B cell (primary cell): ENCODE measurements around the gene POLH. TPM values are rescaled to one million over a fixed set of nuclear protein-coding genes. Genes with fewer than 3 reads are reported as not detected.
A peak's percentile ranks its signal among the peaks of the same experiment; 100 is the strongest.

Experiments
- ATAC-seq: fragments of 200-7000 bp; cut with Tn5 transposase; one replicate; pipeline ENCODE4 v1.10.0; 2021; ENCODE audit warnings: low read depth, mild to moderate bottlenecking, moderate number of reproducible peaks, moderate library complexity
- CTCF ChIA-PET: fragments of 350-600 bp; sonication (Branson Sonifier 250); formaldehyde crosslinking; loops from one replicate; lab custom pipeline; 2021; ENCODE audit warnings: antibody characterized with exemption, inconsistent platforms; lab: Charles Lee
- POLR2A ChIA-PET: fragments of 350-600 bp; sonication (Branson Sonifier 250); formaldehyde crosslinking; loops from one replicate; lab custom pipeline; 2021; ENCODE audit warnings: antibody characterized with exemption; lab: Charles Lee
- DNase-seq: peaks from one replicate; pipeline ENCODE4 v3.0.0; 2013
- H2AFZ ChIP-seq: 2 replicates; pipeline ENCODE4 v1.6.1; 2012; ENCODE audit warnings: mild to moderate bottlenecking, low read depth, low read length; ENCODE audit not compliant: insufficient read depth, poor library complexity, severe bottlenecking
- H3K27ac ChIP-seq, 2 donors: 1 replicate in 1 of 2; 2 replicates in 1 of 2; pipeline ENCODE4 v1.5.1; 2012 to 2013; ENCODE audit warnings: low read length in 2 of 2, mild to moderate bottlenecking in 2 of 2, moderate library complexity in 1 of 2
- H3K27me3 ChIP-seq, 4 experiments: fragments of 200-600 bp in 1 of 4; sonication (generic) in 1 of 4; replicated peaks in 1 of 4; 1 replicate in 2 of 4; 2 replicates in 2 of 4; pipeline versions ENCODE4 v1.6.1 to v1.7.0; 2013 to 2016; ENCODE audit warnings: low read length in 3 of 4, mild to moderate bottlenecking in 2 of 4, mixed read lengths in 1 of 4, moderate library complexity in 1 of 4; ENCODE audit not compliant: insufficient read depth in 4 of 4, control insufficient read depth in 3 of 4; ENCODE audit errors: control extremely low read depth in 1 of 4
- H3K36me3 ChIP-seq, 2 experiments: replicated peaks in 1 of 2; 1 replicate in 1 of 2; 2 replicates in 1 of 2; pipeline versions ENCODE4 v1.6.1 to v1.7.1; 2013; ENCODE audit warnings: low read length in 1 of 2; ENCODE audit not compliant: insufficient read depth in 2 of 2, control insufficient read depth in 1 of 2; ENCODE audit errors: control extremely low read depth in 1 of 2, extremely low read depth in 1 of 2
- H3K4me1 ChIP-seq, 2 donors: fragments of 200-600 bp in 1 of 2; sonication (generic) in 1 of 2; 1 replicate in 1 of 2; 2 replicates in 1 of 2; pipeline versions ENCODE4 v1.5.1 to v1.6.1; 2013 to 2017; ENCODE audit warnings: low read length in 2 of 2; ENCODE audit not compliant: control insufficient read depth in 2 of 2, insufficient read depth in 2 of 2
- H3K4me2 ChIP-seq: replicated peaks from 2 replicates; pipeline ENCODE3; 2012; ENCODE audit warnings: mild to moderate bottlenecking, low read depth, low read length; ENCODE audit not compliant: poor library complexity, severe bottlenecking
- H3K4me3 ChIP-seq, 5 experiments: fragments of 200-600 bp in 1 of 5; sonication (generic) in 1 of 5; 1 replicate in 3 of 5; 2 replicates in 2 of 5; pipeline versions ENCODE4 v1.5.1 to v1.7.0; 2011 to 2016; ENCODE audit warnings: low read length in 4 of 5, mild to moderate bottlenecking in 4 of 5, low read depth in 2 of 5, control low read depth in 1 of 5, moderate library complexity in 1 of 5; ENCODE audit not compliant: insufficient read depth in 1 of 5; ENCODE audit errors: control extremely low read depth in 1 of 5, extremely low read depth in 1 of 5
- H3K79me2 ChIP-seq: fragments of 200-600 bp; sonication (generic); one replicate; pipeline ENCODE4 v1.6.0; 2016; ENCODE audit warnings: low read length; ENCODE audit not compliant: control insufficient read depth, insufficient read depth
- H3K9ac ChIP-seq: fragments of 200-600 bp; sonication (generic); 2 replicates; pipeline ENCODE4 v1.6.1; 2017; ENCODE audit warnings: mild to moderate bottlenecking, low read length, moderate library complexity
- H3K9me3 ChIP-seq, 3 donors: one replicate each; pipeline versions ENCODE4 v1.6.1 to v1.7.1; 2013; ENCODE audit warnings: low read length in 2 of 3; ENCODE audit not compliant: control insufficient read depth in 2 of 3, insufficient read depth in 1 of 3; ENCODE audit errors: control extremely low read depth in 1 of 3
- H4K20me1 ChIP-seq: 2 replicates; pipeline ENCODE4 v1.6.0; 2012; ENCODE audit warnings: mild to moderate bottlenecking, low read length; ENCODE audit not compliant: insufficient read depth, control insufficient read depth, poor library complexity, severe bottlenecking
- H3K27ac Mint-ChIP-seq: one replicate; pipeline ENCODE4 v1.8.0; 2021; ENCODE audit warnings: mixed read lengths
- H3K27me3 Mint-ChIP-seq: one replicate; pipeline ENCODE4 v1.8.0; 2021; ENCODE audit warnings: mixed read lengths
- H3K4me1 Mint-ChIP-seq: one replicate; pipeline ENCODE4 v1.8.0; 2021; ENCODE audit warnings: mixed read lengths
- H3K4me3 Mint-ChIP-seq: one replicate; pipeline ENCODE4 v1.8.0; 2021; ENCODE audit warnings: mixed read lengths
- H3K9me3 Mint-ChIP-seq: one replicate; pipeline ENCODE4 v1.8.0; 2022; ENCODE audit warnings: mixed read lengths; ENCODE audit not compliant: insufficient read depth
- EZH2 ChIP-seq: IDR thresholded peaks from 2 replicates; pipeline ENCODE4 v1.6.1; 2012; ENCODE audit warnings: borderline replicate concordance, low read depth, mild to moderate bottlenecking, moderate library complexity, low read length; ENCODE audit not compliant: insufficient read depth, poor library complexity, severe bottlenecking
- WGBS: methylation state at CpG from one replicate; pipeline ENCODE4 v1.1.5; 2013; ENCODE audit warnings: missing lambda C conversion rate; ENCODE audit not compliant: insufficient coverage; 5-methylcytosine and 5-hydroxymethylcytosine counted together
- intact Hi-C: fragments of 100-400 bp; cut with micrococcal nuclease; formaldehyde crosslinking; loops from one replicate; pipeline ENCODE4 v1.10.0; 2022
- polyA plus RNA-seq: library from polyadenylated mRNA; depleted of rRNA; stranded (reverse); fragments of >200 nt; gene quantifications from 2 replicates; pipeline ENCODE4 v1.2.3, GENCODE V29; 2012
- total RNA-seq, 2 donors: library from RNA; stranded (reverse); fragments of 120-200 nt in 1 of 2; gene quantifications; 1 replicate in 1 of 2; 2 replicates in 1 of 2; pipeline versions ENCODE4 v1.2.3 to v1.2.4, GENCODE V29; 2013 to 2022
- TF ChIP-seq, protein P1 (sequence below): fragments of 200-600 bp; IDR thresholded peaks from one replicate; pipeline ENCODE4 v1.8.0; 2022; ENCODE audit warnings: antibody characterized with exemption, mild to moderate bottlenecking

The POLH gene
- total and polyA plus RNA-seq, 2 donors (not counting 1 experiment from before 2014, with no cell fraction given), result 14.7 to 24.8 TPM

DNA sequence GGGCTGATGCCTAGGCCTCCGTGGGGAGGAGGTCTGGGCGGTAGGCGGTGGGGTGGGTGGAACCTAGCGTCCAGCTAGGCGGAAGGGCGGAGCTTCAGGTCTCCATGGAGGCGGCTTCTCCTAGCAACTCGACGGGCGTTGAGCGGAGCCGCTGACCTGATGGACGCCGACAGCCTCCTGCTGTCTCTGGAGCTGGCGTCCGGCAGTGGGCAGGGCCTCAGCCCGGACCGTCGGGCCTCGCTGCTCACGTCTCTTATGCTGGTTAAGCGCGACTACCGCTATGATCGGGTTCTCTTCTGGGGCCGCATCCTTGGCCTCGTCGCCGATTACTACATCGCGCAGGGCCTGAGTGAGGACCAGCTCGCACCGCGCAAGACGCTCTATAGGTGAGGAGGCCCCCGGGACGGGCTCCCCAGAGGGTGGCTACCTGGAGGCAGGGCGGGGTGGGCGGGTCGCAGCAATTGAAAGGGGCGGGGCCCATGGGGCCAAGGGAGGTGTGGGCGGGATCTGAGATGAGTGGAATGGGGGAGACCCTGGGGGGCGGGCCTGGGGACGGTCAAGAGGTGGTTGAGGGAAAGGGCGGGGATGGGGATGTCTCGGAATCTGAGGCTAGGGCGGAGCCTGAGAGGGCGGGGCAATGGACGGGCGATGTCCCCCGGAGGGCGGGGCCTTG, 69.1 kb downstream of the POLH start, which contains the start of gene RSPH9:
TSS of gene RSPH9 (plus strand) at position 97 of the 673 bp plus-strand sequence. CDS start at position 160, 63 bp downstream.
- Histone ChIP-seq H3K4me2 (peak within 1 kb of the TSS; percentile 93), H3K9me3 (no peaks in the 10 kb centered on the region), H3K27me3 (no peaks in the 10 kb centered on the region), H3K4me1 (peaks cover 4 to 12% of the 10 kb centered on the region in 2 donors), H3K36me3 (peaks cover 5 to 22% of the 10 kb centered on the region in 2 experiments), H3K27ac (peak within 1 kb of the TSS in 1 of 2 donors; percentile 51), H3K9ac (peak within 1 kb of the TSS; percentile 59), H2AFZ (peak within 1 kb of the TSS; percentile 88), H4K20me1 (peaks cover 16% of the 10 kb centered on the region), H3K4me3 (peak within 1 kb of the TSS; percentile 53 to 74 (median 57)), H3K79me2 (peaks cover 15% of the 10 kb centered on the region)
- Mint-ChIP-seq H3K4me3 (peak within 1 kb of the TSS; percentile 93), H3K27ac (peak within 1 kb of the TSS; percentile 66), H3K27me3 (no peaks in the 10 kb centered on the region), H3K9me3 (no peaks in the 10 kb centered on the region), H3K4me1 (peaks cover 20% of the 10 kb centered on the region)
- DNase-seq (peak; percentile 74), ATAC-seq (peak; percentile 91)
- intact Hi-C loops, result loop anchor here (1.0 kb wide), 2 partner anchors 10 to 16 kb away; partner anchors contain the start of genes GTPBP2 and MAD2L1BP
- ChIA-PET CTCF (interaction anchor here (0.6 to 2.0 kb wide), 11 partner anchors 11 to 434 kb away, joined by 3 to 8 read pairs (median 4); partner anchors contain the start of genes GTPBP2 and VEGFA), POLR2A (interaction anchor here (0.6 to 1.5 kb wide), 5 partner anchors 11 to 43 kb away, joined by 5 to 9 read pairs (median 6); partner anchors contain the start of genes GTPBP2 and MRPS18A)
- no peak for TF ChIP-seq EZH2
- TF ChIP-seq, protein P1, sequence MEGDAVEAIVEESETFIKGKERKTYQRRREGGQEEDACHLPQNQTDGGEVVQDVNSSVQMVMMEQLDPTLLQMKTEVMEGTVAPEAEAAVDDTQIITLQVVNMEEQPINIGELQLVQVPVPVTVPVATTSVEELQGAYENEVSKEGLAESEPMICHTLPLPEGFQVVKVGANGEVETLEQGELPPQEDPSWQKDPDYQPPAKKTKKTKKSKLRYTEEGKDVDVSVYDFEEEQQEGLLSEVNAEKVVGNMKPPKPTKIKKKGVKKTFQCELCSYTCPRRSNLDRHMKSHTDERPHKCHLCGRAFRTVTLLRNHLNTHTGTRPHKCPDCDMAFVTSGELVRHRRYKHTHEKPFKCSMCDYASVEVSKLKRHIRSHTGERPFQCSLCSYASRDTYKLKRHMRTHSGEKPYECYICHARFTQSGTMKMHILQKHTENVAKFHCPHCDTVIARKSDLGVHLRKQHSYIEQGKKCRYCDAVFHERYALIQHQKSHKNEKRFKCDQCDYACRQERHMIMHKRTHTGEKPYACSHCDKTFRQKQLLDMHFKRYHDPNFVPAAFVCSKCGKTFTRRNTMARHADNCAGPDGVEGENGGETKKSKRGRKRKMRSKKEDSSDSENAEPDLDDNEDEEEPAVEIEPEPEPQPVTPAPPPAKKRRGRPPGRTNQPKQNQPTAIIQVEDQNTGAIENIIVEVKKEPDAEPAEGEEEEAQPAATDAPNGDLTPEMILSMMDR, result no peak
- WGBS, result 5% methylated on average over 50 of the region's 52 CpGs

DNA sequence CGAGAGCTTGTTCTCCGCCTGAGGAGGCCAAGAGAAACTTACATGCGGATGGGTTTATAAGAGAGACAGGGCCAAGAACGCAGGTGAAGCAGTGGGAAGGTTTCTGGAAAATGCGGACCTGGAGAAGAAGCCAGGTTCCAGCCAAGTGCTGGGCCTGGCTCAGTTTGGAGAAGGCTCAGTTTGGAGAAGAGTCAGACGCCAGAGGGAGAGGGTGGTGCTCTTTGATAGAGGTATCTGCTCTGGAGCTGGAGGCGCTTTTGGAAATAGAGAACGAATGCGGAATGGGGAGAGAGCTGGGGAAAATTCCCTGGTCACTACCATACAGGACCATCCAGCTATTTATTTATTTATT, 69.6 kb downstream of the POLH start:
- Histone ChIP-seq H3K27ac (no peak overlapping the region), H3K27me3 (no peaks in the 10 kb centered on the region), H3K4me3 (peak overlapping the region; percentile 53 to 74 (median 57)), H3K4me2 (peak overlapping the region; percentile 93), H3K4me1 (peaks cover 4 to 12% of the 10 kb centered on the region in 2 donors), H3K36me3 (peaks cover 2 to 17% of the 10 kb centered on the region in 2 experiments), H2AFZ (peak overlapping the region; percentile 88), H3K79me2 (peaks cover 13% of the 10 kb centered on the region), H4K20me1 (peaks cover 10% of the 10 kb centered on the region), H3K9ac (peak overlapping the region; percentile 59), H3K9me3 (no peaks in the 10 kb centered on the region)
- H3K4me1 Mint-ChIP-seq, result peaks cover 19% of the 10 kb centered on the region
- peak overlapping the region; percentile 66 for H3K27ac Mint-ChIP-seq
- peak overlapping the region; percentile 93 for H3K4me3 Mint-ChIP-seq
- ATAC-seq (no peak), DNase-seq (no peak)
- TF ChIP-seq EZH2, result no peak
- WGBS, result under 1% methylated on average over 6 of the region's 9 CpGs
- H3K9me3 Mint-ChIP-seq, result no peaks in the 10 kb centered on the region
- intact Hi-C loops, result loop anchor here (1.0 kb wide), 2 partner anchors 10 to 16 kb away; partner anchors contain the start of genes GTPBP2 and MAD2L1BP
- ChIA-PET POLR2A (interaction anchor here (0.6 to 1.5 kb wide), 3 partner anchors 11 to 16 kb away, joined by 5 to 9 read pairs (median 6); partner anchors contain the start of gene GTPBP2), CTCF (interaction anchor here (0.9 to 2.0 kb wide), 10 partner anchors 16 to 433 kb away, joined by 3 to 8 read pairs (median 4); partner anchors contain the start of genes GTPBP2 and VEGFA)
- no peaks in the 10 kb centered on the region for H3K27me3 Mint-ChIP-seq
